GM12878 (cell line): ENCODE results near the gene PLA2G2E. TPM values are rescaled to one million over a fixed set of nuclear protein-coding genes. Genes with fewer than 3 reads are reported as not detected.
A peak's percentile ranks its signal among the peaks of the same experiment; 100 is the strongest.

Experiments used
- ATAC-seq: fragments of 200-7000 bp; cut with Tn5 transposase; 3 replicates; pipeline ENCODE4 v1.9.1; 2020; ENCODE audit warnings: mild to moderate bottlenecking, moderate library complexity
- BruUV-seq: library from RNA; stranded (reverse); fragments of 400-500 nt; replicated peaks from 2 replicates; lab custom pipeline; 2021; lab: Mats Ljungman, UMichigan
- CTCF ChIA-PET: fragments of 300-600 bp; sonication (Branson Sonifier 250); formaldehyde crosslinking; extraction: SDS; loops from one replicate; lab custom pipeline; 2021; ENCODE audit warnings: inconsistent platforms; lab: Yijun Ruan, JAX
- POLR2A ChIA-PET: fragments of 350-600 bp; formaldehyde crosslinking; extraction: SDS; loops from one replicate; lab custom pipeline; 2021; ENCODE audit warnings: inconsistent platforms; lab: Charles Lee
- RAD21 ChIA-PET: fragments of 300-600 bp; sonication (Branson Sonifier 250); formaldehyde crosslinking; loops from one replicate; lab custom pipeline; 2023; ENCODE audit warnings: antibody characterized with exemption; ENCODE audit not compliant: unreplicated experiment; lab: Charles Lee
- SMC1A ChIA-PET: fragments of 300-600 bp; sonication (Branson Sonifier 250); formaldehyde crosslinking; loops from one replicate; lab custom pipeline; 2023; ENCODE audit not compliant: unreplicated experiment, uncharacterized antibody; lab: Charles Lee
- DNase-seq: peaks from one replicate; pipeline ENCODE4 v3.0.0-alpha.2; 2011; ENCODE audit warnings: low read depth, low spot score
- FAIRE-seq: peaks from 3 replicates; lab custom pipeline; 2011; peaks lifted over from hg19 to GRCh38; lab: Jason Lieb, UNC
- H2AFZ ChIP-seq: 2 replicates; pipeline ENCODE4 v1.6.0; 2011; ENCODE audit warnings: low read depth, low read length, control low read depth; ENCODE audit not compliant: control insufficient read depth
- H3K27ac ChIP-seq: 2 replicates; pipeline ENCODE4 v1.5.1; 2011; ENCODE audit warnings: control low read depth; ENCODE audit not compliant: control insufficient read depth, insufficient read depth
- H3K27me3 ChIP-seq, 2 experiments: replicated peaks in 1 of 2; 2 replicates each; pipeline versions ENCODE4 v1.6.0 to v1.6.1; 2011; ENCODE audit warnings: low read length in 1 of 2; ENCODE audit not compliant: control insufficient read depth in 2 of 2, insufficient read depth in 2 of 2
- H3K36me3 ChIP-seq, 2 experiments: 2 replicates each; pipeline ENCODE4 v1.5.1; 2011; ENCODE audit warnings: low read length in 1 of 2; ENCODE audit not compliant: control insufficient read depth in 2 of 2, insufficient read depth in 2 of 2
- H3K4me1 ChIP-seq: 2 replicates; pipeline ENCODE4 v1.6.1; 2011; ENCODE audit warnings: mild to moderate bottlenecking, low read length, moderate library complexity, mixed read lengths; ENCODE audit not compliant: control insufficient read depth, insufficient read depth
- H3K4me2 ChIP-seq: 2 replicates; pipeline ENCODE4 v1.6.0; 2011; ENCODE audit warnings: control low read depth; ENCODE audit not compliant: control insufficient read depth, insufficient read depth
- H3K4me3 ChIP-seq: fragments of 200-600 bp; sonication (generic); 2 replicates; pipeline ENCODE4 v1.5.1; 2016
- H3K79me2 ChIP-seq: 2 replicates; pipeline ENCODE4 v1.6.0; 2011; ENCODE audit warnings: low read length; ENCODE audit not compliant: control insufficient read depth, insufficient read depth
- H3K9ac ChIP-seq: 2 replicates; pipeline ENCODE4 v1.8.0; 2011; ENCODE audit warnings: low read length, control low read depth, mixed read lengths; ENCODE audit not compliant: control insufficient read depth, insufficient read depth
- H3K9me3 ChIP-seq: replicated peaks from 3 replicates; pipeline ENCODE4 v1.5.1; 2011; ENCODE audit warnings: mild to moderate bottlenecking, low read length; ENCODE audit not compliant: control insufficient read depth, insufficient read depth
- H4K20me1 ChIP-seq: 2 replicates; pipeline ENCODE4 v1.6.0; 2011; ENCODE audit not compliant: control insufficient read depth, insufficient read depth
- CREB1 ChIP-seq: IDR thresholded peaks from 2 replicates; pipeline ENCODE4 v1.6.1; 2012; ENCODE audit warnings: low read depth, mild to moderate bottlenecking, inconsistent platforms
- EGR1 ChIP-seq, 2 experiments: IDR thresholded peaks; 1 replicate in 1 of 2; 2 replicates in 1 of 2; pipeline ENCODE4 v1.6.1; 2011 to 2012; ENCODE audit warnings: low read depth in 2 of 2, low read length in 2 of 2, borderline replicate concordance in 1 of 2, mild to moderate bottlenecking in 1 of 2, moderate library complexity in 1 of 2
- SIX5 ChIP-seq: IDR thresholded peaks from 2 replicates; pipeline ENCODE4 v1.6.1; 2011; ENCODE audit warnings: mild to moderate bottlenecking, low read depth, low read length, moderate library complexity; ENCODE audit not compliant: severe bottlenecking
- SPI1 ChIP-seq: IDR thresholded peaks from 2 replicates; pipeline ENCODE4 v1.6.1; 2011; ENCODE audit warnings: low read depth, mild to moderate bottlenecking, low read length, moderate library complexity, borderline replicate concordance; ENCODE audit not compliant: insufficient read depth
- ZNF24 ChIP-seq: fragments of 450-650 bp; IDR thresholded peaks from 2 replicates; pipeline ENCODE4 v1.6.1; 2017; ENCODE audit warnings: antibody characterized with exemption, mild to moderate bottlenecking
- WGBS: methylation state at CpG from one replicate; pipeline ENCODE4 v1.1.6; 2016; ENCODE audit warnings: low lambda C conversion rate; ENCODE audit not compliant: insufficient replicate concordance, insufficient coverage; ENCODE audit errors: missing lambda C conversion rate; 5-methylcytosine and 5-hydroxymethylcytosine counted together
- in situ Hi-C: fragments of 300-500 bp; cut with MboI; formaldehyde crosslinking; loops from 9 replicates; pipeline ENCODE4 v1.14.3; 2018; ENCODE audit warnings: mixed read lengths
- intact Hi-C: fragments of 100-400 bp; cut with micrococcal nuclease; formaldehyde crosslinking; loops from one replicate; pipeline ENCODE4 v1.14.2; 2022; ENCODE audit not compliant: unreplicated experiment
- polyA plus RNA-seq, 11 experiments: library from polyadenylated mRNA; depleted of rRNA in 4 of 11; unstranded in 6 of 11; stranded (reverse) in 5 of 11; fragments of >200 nt; fragmentation: Nextera tagmentation in 4 of 11; fragmentation: Illumina TruSeq in 1 of 11; extraction: Ambion mirVana in 4 of 11; extraction: Trizol in 1 of 11; gene quantifications; 1 replicate in 1 of 11; 2 replicates in 10 of 11; pipeline versions ENCODE4 v1.2.1 to v1.2.3, GENCODE V29; 2011 to 2016; ENCODE audit warnings: inconsistent platforms in 2 of 11, missing spikeins in 2 of 11, low read depth in 1 of 11
- total RNA-seq, 4 experiments: library from RNA; depleted of rRNA in 3 of 4; stranded (reverse); fragments of >200 nt in 3 of 4; fragmentation: Illumina TruSeq in 1 of 4; extraction: Trizol in 1 of 4; gene quantifications; 2 replicates each; pipeline versions ENCODE4 v1.2.1 to v1.2.3, GENCODE V29; 2013 to 2021
- TF ChIP-seq, protein P1 (sequence below): IDR thresholded peaks from 2 replicates; pipeline ENCODE4 v1.6.1; 2011; ENCODE audit warnings: low read depth, mild to moderate bottlenecking, low read length, moderate library complexity, borderline replicate concordance; ENCODE audit errors: extremely low read depth
- TF ChIP-seq, protein P2 (sequence below): fragments of 450-650 bp; IDR thresholded peaks from 2 replicates; pipeline ENCODE4 v1.6.1; 2016; ENCODE audit warnings: mild to moderate bottlenecking, moderate library complexity, borderline replicate concordance

Gene PLA2G2E
- total and polyA plus RNA-seq, 10 of the 15 experiments (the other 5 are each of a cell fraction or from before 2014, with no cell fraction given), result not detected

DNA sequence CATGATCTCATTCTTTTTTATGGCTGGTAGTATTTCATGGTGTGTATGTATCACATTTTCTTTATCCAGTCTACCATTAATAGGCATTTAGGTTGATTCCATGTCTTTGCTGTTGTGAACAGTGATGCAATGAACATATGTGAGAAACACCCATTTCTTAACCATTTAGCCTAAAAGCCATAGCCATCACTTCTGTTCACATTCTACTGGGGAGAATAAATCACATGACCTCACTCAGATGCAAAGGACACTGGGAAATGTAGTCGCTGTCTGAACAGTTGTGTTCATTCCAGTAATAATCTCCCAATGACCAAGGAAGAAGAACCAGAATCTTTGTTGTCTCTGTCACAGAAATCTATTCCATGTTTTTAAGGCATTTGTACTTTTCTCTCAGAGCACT is 15.1 kb upstream of the PLA2G2E start:
- BruUV-seq, result no TSS peak
- intact Hi-C loops (no loop called here), in situ Hi-C loops (no loop called here)
- 33% methylated on average over 1 of the region's 1 CpG for WGBS
- DNase-seq (no peak), ATAC-seq (no peak), FAIRE-seq (peak; percentile 44)
- no peak overlapping the region for H3K9ac ChIP-seq
- H3K27me3 ChIP-seq, result no peaks in the 10 kb centered on the region
- ChIA-PET POLR2A (no interaction called here), RAD21 (no interaction called here), SMC1A (interaction anchor here (1.2 kb wide), 1 partner anchor 57 kb away, joined by 3 read pairs; the partner anchor contains the start of gene OTUD3), CTCF (interaction anchor here (0.6 kb wide), 1 partner anchor 45 kb away, joined by 4 read pairs; no protein-coding TSS in a partner anchor)
- TF ChIP-seq ZNF24 (no peak), CREB1 (no peak), SIX5 (peak; percentile 46)
- no peaks in the 10 kb centered on the region for H3K36me3 ChIP-seq
- no peaks in the 10 kb centered on the region for H3K79me2 ChIP-seq
- H3K27ac ChIP-seq, result no peak overlapping the region
- no peaks in the 10 kb centered on the region for H3K4me1 ChIP-seq
- H3K9me3 ChIP-seq, result no peaks in the 10 kb centered on the region; the same call in 2 of the 3 replicates
- no peak overlapping the region for H2AFZ ChIP-seq
- no peaks in the 10 kb centered on the region for H4K20me1 ChIP-seq
- no peak overlapping the region for H3K4me3 ChIP-seq
- no peak overlapping the region for H3K4me2 ChIP-seq

DNA sequence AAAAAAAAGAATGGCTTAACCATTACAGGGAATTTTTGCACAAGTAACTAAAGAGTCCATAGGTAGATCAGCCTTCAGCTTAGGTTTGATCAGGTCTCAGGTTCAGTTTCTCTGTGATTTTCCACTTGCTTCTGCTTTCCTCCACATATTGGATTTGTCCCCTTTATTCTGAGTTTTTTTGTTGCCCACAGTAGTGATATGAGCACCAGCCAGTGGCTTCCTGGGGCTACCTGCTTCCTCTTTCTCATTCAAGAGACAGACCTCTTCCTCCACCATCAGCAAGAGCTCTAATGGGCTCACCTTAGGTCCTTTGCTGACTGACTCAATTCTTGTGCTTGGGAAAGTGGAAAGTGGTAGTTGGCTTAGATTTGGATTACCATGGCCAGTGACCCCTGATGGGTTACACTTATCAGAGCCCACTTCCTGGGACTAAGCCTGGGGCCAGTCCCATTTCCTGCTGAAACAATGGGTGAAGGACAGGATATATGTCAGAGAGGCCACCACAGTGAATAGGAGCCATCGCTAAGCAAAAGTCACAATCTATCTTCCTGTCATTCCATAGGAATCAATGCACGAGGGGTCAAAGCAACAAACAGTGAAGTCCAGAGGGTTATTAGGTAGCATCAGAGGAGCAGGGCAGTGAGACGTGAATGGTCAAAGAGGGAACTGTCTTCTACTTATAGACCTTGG is 12.8 kb upstream of the PLA2G2E start:
- in situ Hi-C loops, result no loop called here
- peak; percentile 42; the same call in 1 of the 2 replicates for TF ChIP-seq SPI1
- no peak for TF ChIP-seq EGR1 (IDR thresholded peaks at IDR 0.05; ENCODE audit: borderline replicate concordance in 1 of 2, low read depth in 2 of 2, low read length in 2 of 2)
- TF ChIP-seq, protein P1, sequence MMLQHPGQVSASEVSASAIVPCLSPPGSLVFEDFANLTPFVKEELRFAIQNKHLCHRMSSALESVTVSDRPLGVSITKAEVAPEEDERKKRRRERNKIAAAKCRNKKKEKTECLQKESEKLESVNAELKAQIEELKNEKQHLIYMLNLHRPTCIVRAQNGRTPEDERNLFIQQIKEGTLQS, result no peak
- TF ChIP-seq, protein P2, sequence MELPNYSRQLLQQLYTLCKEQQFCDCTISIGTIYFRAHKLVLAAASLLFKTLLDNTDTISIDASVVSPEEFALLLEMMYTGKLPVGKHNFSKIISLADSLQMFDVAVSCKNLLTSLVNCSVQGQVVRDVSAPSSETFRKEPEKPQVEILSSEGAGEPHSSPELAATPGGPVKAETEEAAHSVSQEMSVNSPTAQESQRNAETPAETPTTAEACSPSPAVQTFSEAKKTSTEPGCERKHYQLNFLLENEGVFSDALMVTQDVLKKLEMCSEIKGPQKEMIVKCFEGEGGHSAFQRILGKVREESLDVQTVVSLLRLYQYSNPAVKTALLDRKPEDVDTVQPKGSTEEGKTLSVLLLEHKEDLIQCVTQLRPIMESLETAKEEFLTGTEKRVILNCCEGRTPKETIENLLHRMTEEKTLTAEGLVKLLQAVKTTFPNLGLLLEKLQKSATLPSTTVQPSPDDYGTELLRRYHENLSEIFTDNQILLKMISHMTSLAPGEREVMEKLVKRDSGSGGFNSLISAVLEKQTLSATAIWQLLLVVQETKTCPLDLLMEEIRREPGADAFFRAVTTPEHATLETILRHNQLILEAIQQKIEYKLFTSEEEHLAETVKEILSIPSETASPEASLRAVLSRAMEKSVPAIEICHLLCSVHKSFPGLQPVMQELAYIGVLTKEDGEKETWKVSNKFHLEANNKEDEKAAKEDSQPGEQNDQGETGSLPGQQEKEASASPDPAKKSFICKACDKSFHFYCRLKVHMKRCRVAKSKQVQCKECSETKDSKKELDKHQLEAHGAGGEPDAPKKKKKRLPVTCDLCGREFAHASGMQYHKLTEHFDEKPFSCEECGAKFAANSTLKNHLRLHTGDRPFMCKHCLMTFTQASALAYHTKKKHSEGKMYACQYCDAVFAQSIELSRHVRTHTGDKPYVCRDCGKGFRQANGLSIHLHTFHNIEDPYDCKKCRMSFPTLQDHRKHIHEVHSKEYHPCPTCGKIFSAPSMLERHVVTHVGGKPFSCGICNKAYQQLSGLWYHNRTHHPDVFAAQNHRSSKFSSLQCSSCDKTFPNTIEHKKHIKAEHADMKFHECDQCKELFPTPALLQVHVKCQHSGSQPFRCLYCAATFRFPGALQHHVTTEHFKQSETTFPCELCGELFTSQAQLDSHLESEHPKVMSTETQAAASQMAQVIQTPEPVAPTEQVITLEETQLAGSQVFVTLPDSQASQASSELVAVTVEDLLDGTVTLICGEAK, result no peak

More for the DNA sequence above, 12.8 kb upstream of the PLA2G2E start:
- CTCF ChIA-PET, result no interaction called here
- RAD21 ChIA-PET, result no interaction called here
- POLR2A ChIA-PET, result interaction anchor here (0.6 kb wide), 1 partner anchor 210 kb away, joined by 3 read pairs; no protein-coding TSS in a partner anchor
- FAIRE-seq, result no peak
- Histone ChIP-seq H4K20me1 (no peaks in the 10 kb centered on the region), H3K79me2 (no peaks in the 10 kb centered on the region), H3K4me3 (no peak overlapping the region), H3K9me3 (peaks cover 3% of the 10 kb centered on the region; the same call in 1 of the 3 replicates), H3K4me1 (no peaks in the 10 kb centered on the region), H3K27ac (no peak overlapping the region), H3K9ac (no peak overlapping the region), H3K4me2 (no peak overlapping the region), H3K27me3 (no peaks in the 10 kb centered on the region), H2AFZ (no peak overlapping the region), H3K36me3 (no peaks in the 10 kb centered on the region)
- ATAC-seq, result no peak
- SMC1A ChIA-PET, result no interaction called here
- intact Hi-C loops, result no loop called here
- DNase-seq, result no peak
- 34% methylated on average over 3 of the region's 3 CpGs for WGBS
- no TSS peak for BruUV-seq
